Activated CD4-positive, alpha-beta T cell treated with anti-CD3 and anti-CD28 coated beads, Interleukin-10, Interleukin-2, amounts not matched to agents 100 ng/mL and 50 ng/mL, durations not matched to agents 16 hours and 8 hours (primary cell): ENCODE results near the gene TWF2.

Experiments
- DNase-seq: peaks from one replicate; pipeline ENCODE4 v3.0.0-alpha.2; 2020

TWF2 gene

GRCh38 chr3:52256622-52257021 is 17.7 kb upstream of the TWF2 start:
- DNase-seq, result no peak

- DNase-seq, result no peak
These were observed 17.2 kb upstream of the TWF2 start for GRCh38 chr3:52256159-52256558.

- no peak for DNase-seq
These were observed 15.7 kb upstream of the TWF2 start for GRCh38 chr3:52254608-52255007.

- DNase-seq, result peak; percentile 91
These were observed 14.7 kb upstream of the TWF2 start for GRCh38 chr3:52253314-52254304.

- DNase-seq, result no peak
These were observed 11.2 kb upstream of the TWF2 start for GRCh38 chr3:52250122-52250521.

- no peak for DNase-seq
These were observed 10.7 kb upstream of the TWF2 start for GRCh38 chr3:52249683-52250082.

GRCh38 chr3:52248816-52249547 is 10.0 kb upstream of the TWF2 start:
- no peak for DNase-seq

GRCh38 chr3:52248165-52248541 is 9.2 kb upstream of the TWF2 start:
- no peak for DNase-seq

GRCh38 chr3:52247409-52248164 is 8.6 kb upstream of the TWF2 start:
- no peak for DNase-seq

GRCh38 chr3:52246728-52247408 is 7.9 kb upstream of the TWF2 start:
- DNase-seq, result no peak

GRCh38 chr3:52246264-52246620 is 7.3 kb upstream of the TWF2 start:
- DNase-seq, result no peak

- peak; percentile 65 for DNase-seq
These were observed 6.6 kb upstream of the TWF2 start, which contains the start of gene PPM1M for GRCh38 chr3:52245322-52246263. PPM1M (plus strand) TSS chr3:52245759; CDS start chr3:52245825, 66 bp downstream.

GRCh38 chr3:52243791-52244628 is 5.1 kb upstream of the TWF2 start:
- DNase-seq, result peak; percentile 90

GRCh38 chr3:52242039-52242438 is 3.1 kb upstream of the TWF2 start:
- no peak for DNase-seq

GRCh38 chr3:52240886-52241370 is 2.0 kb upstream of the TWF2 start:
- DNase-seq, result no peak

GRCh38 chr3:52240059-52240885 is 1.3 kb upstream of the TWF2 start:
- DNase-seq, result peak; percentile 84

- DNase-seq, result no peak
These were observed 681 bp downstream of the TWF2 start for GRCh38 chr3:52238193-52238760.

- DNase-seq, result no peak
These were observed 1.2 kb downstream of the TWF2 start for GRCh38 chr3:52237657-52238172.
